ENCODE results near the gene CMTM8. TPM values are rescaled to one million over a fixed set of nuclear protein-coding genes. Genes with fewer than 3 reads are reported as not detected.
A peak's percentile ranks its signal among the peaks of the same experiment; 100 is the strongest.

Gene CMTM8
- total and polyA plus RNA-seq, 10 of the 15 experiments (the other 5 are each of a cell fraction or from before 2014, with no cell fraction given) = 0.11 to 0.23 TPM; not detected in 8

DNA sequence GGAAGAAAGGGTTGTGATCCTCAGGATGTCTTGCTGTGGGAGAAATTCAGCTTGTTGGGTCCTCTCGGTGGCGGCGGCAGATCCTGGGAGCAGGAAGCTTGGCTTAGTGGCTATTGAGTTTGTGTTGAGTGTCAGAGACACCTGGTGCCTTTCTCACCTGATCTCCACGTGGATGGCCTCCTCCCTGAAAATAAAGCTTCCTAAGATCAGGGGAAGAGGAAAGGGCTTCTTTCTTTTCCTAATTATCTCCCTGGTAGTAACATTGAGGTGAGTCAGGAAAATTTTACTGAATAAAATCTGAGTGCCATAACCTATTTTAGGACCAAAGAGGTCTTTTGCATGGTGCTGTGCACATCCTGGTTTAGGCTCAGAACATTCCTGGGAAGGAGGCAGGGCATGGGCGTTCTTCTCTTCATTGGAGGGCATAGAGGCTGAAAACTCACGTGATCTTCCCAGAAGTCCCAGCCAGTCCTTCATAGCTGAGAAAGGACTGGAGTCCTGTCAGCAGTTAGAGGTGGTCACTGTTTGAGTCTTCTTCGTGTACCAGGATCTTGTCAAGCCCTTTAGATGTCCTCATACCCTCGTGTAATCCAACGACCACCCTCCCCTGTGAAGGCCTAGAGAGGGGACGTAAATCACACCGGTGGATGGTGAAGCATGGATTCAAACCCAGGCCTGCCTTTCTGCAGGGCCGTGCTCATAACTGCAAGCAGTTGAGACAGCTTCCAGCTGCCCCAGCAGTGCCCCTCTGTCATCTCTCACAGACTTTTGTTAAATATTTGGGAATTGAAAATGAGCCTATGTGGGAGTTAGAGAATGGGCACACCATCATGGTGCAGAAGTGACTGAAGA lies 1.1 kb downstream of the CMTM8 start:
- Histone ChIP-seq H3K79me2 (ENCODE audit: control insufficient read depth, insufficient read depth, low read length) (no peaks in the 10 kb centered on the region), H3K4me1 (ENCODE audit: control insufficient read depth, insufficient read depth, low read length) (no peaks in the 10 kb centered on the region), H3K27ac (ENCODE audit: control insufficient read depth, insufficient read depth) (no peak overlapping the region), H4K20me1 (ENCODE audit: control insufficient read depth, insufficient read depth) (no peaks in the 10 kb centered on the region), H3K27me3 (replicated peaks in 1 of 2; ENCODE audit: control insufficient read depth in 2 of 2, insufficient read depth in 2 of 2, low read length in 1 of 2) (peaks cover 12 to 13% of the 10 kb centered on the region in 2 experiments), H2AFZ (ENCODE audit: control insufficient read depth, low read depth, low read length) (peak overlapping the region; percentile 38; the same call in 1 of the 2 replicates), H3K4me2 (ENCODE audit: control insufficient read depth, insufficient read depth) (peak overlapping the region; percentile 91; the same call in 1 of the 2 replicates), H3K4me3 (0 out of 2 replicates have a peak overlapping the region, but pooled peaks have one; percentile 31), H3K9me3 (replicated peaks; ENCODE audit: control insufficient read depth, insufficient read depth, low read length) (no peaks in the 10 kb centered on the region; the same call in 2 of the 3 replicates), H3K9ac (ENCODE audit: control insufficient read depth, insufficient read depth, low read length) (no peak overlapping the region), H3K36me3 (ENCODE audit: control insufficient read depth in 2 of 2, insufficient read depth in 2 of 2, low read length in 1 of 2) (no peaks in the 10 kb centered on the region)
- ATAC-seq = no peak
- 27% methylated on average over 12 of the region's 12 CpGs for WGBS (ENCODE audit: insufficient coverage, insufficient replicate concordance, low lambda C conversion rate, missing lambda C conversion rate)
- DNase-seq (ENCODE audit: low read depth, low spot score) = no peak
- intact Hi-C loops (cut with micrococcal nuclease; ENCODE audit: unreplicated experiment) = no loop called here
- BruUV-seq (replicated peaks) = no TSS peak
- in situ Hi-C loops (cut with MboI) = no loop called here
- SMC1A ChIA-PET (ENCODE audit: uncharacterized antibody, unreplicated experiment) = interaction anchor here (0.8 to 0.9 kb wide), 2 partner anchors 19 to 271 kb away, joined by 3 read pairs; no protein-coding TSS in a partner anchor
- CTCF ChIA-PET = interaction anchor here (1.2 kb wide), 2 partner anchors 52 to 229 kb away, joined by 3 to 4 read pairs; no protein-coding TSS in a partner anchor
- no peak for FAIRE-seq
- POLR2A ChIA-PET = no interaction called here
- RAD21 ChIA-PET (ENCODE audit: unreplicated experiment) = no interaction called here
- TF ChIP-seq FOS (IDR thresholded peaks at IDR 0.05; ENCODE audit: borderline replicate concordance, extremely low read depth, insufficient read length) = no peak
- TF ChIP-seq FOXM1 (IDR thresholded peaks at IDR 0.05; ENCODE audit: low read depth, low read length) = no peak
- no peak for TF ChIP-seq SREBF1 (IDR thresholded peaks at IDR 0.05; ENCODE audit: low read length)
- TF ChIP-seq, protein P1, sequence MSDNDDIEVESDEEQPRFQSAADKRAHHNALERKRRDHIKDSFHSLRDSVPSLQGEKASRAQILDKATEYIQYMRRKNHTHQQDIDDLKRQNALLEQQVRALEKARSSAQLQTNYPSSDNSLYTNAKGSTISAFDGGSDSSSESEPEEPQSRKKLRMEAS (IDR thresholded peaks at IDR 0.05; ENCODE audit: low read depth, low read length) = no peak
- no peak for TF ChIP-seq SP1 (IDR thresholded peaks at IDR 0.05; ENCODE audit: low read depth, low read length)
- no peak for TF ChIP-seq CBX3 (IDR thresholded peaks at IDR 0.05; ENCODE audit: borderline replicate concordance, low read depth)
- TF ChIP-seq NFIC (IDR thresholded peaks at IDR 0.05; ENCODE audit: low read depth, low read length) = no peak
- TF ChIP-seq ASH2L (IDR thresholded peaks at IDR 0.05; ENCODE audit: borderline replicate concordance, low read depth) = no peak
- TF ChIP-seq, protein P2, sequence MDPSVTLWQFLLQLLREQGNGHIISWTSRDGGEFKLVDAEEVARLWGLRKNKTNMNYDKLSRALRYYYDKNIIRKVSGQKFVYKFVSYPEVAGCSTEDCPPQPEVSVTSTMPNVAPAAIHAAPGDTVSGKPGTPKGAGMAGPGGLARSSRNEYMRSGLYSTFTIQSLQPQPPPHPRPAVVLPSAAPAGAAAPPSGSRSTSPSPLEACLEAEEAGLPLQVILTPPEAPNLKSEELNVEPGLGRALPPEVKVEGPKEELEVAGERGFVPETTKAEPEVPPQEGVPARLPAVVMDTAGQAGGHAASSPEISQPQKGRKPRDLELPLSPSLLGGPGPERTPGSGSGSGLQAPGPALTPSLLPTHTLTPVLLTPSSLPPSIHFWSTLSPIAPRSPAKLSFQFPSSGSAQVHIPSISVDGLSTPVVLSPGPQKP (IDR thresholded peaks at IDR 0.05; ENCODE audit: low read depth, low read length) = no peak
- TF ChIP-seq SMAD1 (IDR thresholded peaks at IDR 0.05; ENCODE audit: low read depth, partially characterized antibody) = no peak
- TF ChIP-seq, protein P3, sequence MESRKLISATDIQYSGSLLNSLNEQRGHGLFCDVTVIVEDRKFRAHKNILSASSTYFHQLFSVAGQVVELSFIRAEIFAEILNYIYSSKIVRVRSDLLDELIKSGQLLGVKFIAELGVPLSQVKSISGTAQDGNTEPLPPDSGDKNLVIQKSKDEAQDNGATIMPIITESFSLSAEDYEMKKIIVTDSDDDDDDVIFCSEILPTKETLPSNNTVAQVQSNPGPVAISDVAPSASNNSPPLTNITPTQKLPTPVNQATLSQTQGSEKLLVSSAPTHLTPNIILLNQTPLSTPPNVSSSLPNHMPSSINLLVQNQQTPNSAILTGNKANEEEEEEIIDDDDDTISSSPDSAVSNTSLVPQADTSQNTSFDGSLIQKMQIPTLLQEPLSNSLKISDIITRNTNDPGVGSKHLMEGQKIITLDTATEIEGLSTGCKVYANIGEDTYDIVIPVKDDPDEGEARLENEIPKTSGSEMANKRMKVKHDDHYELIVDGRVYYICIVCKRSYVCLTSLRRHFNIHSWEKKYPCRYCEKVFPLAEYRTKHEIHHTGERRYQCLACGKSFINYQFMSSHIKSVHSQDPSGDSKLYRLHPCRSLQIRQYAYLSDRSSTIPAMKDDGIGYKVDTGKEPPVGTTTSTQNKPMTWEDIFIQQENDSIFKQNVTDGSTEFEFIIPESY (IDR thresholded peaks at IDR 0.05) = no peak
- TF ChIP-seq CHD4 (IDR thresholded peaks at IDR 0.05) = no peak
- TF ChIP-seq TARDBP (IDR thresholded peaks at IDR 0.05; ENCODE audit: borderline replicate concordance) = no peak
- no peak for TF ChIP-seq SIN3A (IDR thresholded peaks at IDR 0.05; ENCODE audit: low read depth, low read length)
- TF ChIP-seq EP300 (IDR thresholded peaks at IDR 0.05; ENCODE audit: borderline replicate concordance in 1 of 2, control insufficient read depth in 1 of 2, low read depth in 2 of 2, low read length in 2 of 2) = no peak
- no peak for TF ChIP-seq POLR2AphosphoS5 (IDR thresholded peaks at IDR 0.05; ENCODE audit: low read length)
- TF ChIP-seq ETV6 (conservative IDR thresholded peaks at IDR 0.05 in 1 of 2, IDR thresholded peaks at IDR 0.05 in 1 of 2; ENCODE audit: borderline replicate concordance in 1 of 2, low read depth in 1 of 2) = no peak
- no peak for TF ChIP-seq NRF1 (conservative IDR thresholded peaks at IDR 0.05; ENCODE audit: low read depth, low read length)
